ENCODE results near the gene SLITRK4.

GRCh38 chrX:143623657-143624056, 12.2 kb downstream of the SLITRK4 start:
- TF ChIP-seq TAF1 (IDR thresholded peaks at IDR 0.05; ENCODE audit: low read depth, low read length) (no peak), POLR2A (IDR thresholded peaks at IDR 0.05; ENCODE audit: low read depth, low read length) (no peak), POLR2AphosphoS5 (IDR thresholded peaks at IDR 0.05; ENCODE audit: low read depth, low read length) (no peak), SPI1 (IDR thresholded peaks at IDR 0.05; ENCODE audit: low read depth, low read length) (no peak), POU2F2 (IDR thresholded peaks at IDR 0.05; ENCODE audit: low read depth, low read length) (no peak), PAX5 (IDR thresholded peaks at IDR 0.05; ENCODE audit: insufficient read depth, low read length, severe bottlenecking) (no peak)
